Measurements from ENCODE around the gene CDK19.
"Not testable (repeated sequence)": the region's sequence is repeated elsewhere in the genome, so short reads cannot be mapped to it uniquely, and the experiment has no call there.

Gene CDK19

GRCh38 chr6:110617057-110617456 is 198.2 kb downstream of the CDK19 start:
- no peak for DNase-seq

GRCh38 chr6:110615722-110616121 is 199.5 kb downstream of the CDK19 start:
- DNase-seq, result no peak

GRCh38 chr6:110614586-110614985 is 200.7 kb downstream of the CDK19 start:
- DNase-seq, result no peak

- no peak for DNase-seq
Observed at GRCh38 chr6:110614106-110614505, 201.2 kb downstream of the CDK19 start.

GRCh38 chr6:110613356-110613755 is 201.9 kb downstream of the CDK19 start:
- no peak for DNase-seq

GRCh38 chr6:110612298-110612697 is 203.0 kb downstream of the CDK19 start:
- DNase-seq, result no peak

GRCh38 chr6:110609101-110609500 is 206.2 kb downstream of the CDK19 start:
- no peak for DNase-seq

GRCh38 chr6:110608151-110608550 is 207.1 kb downstream of the CDK19 start:
- DNase-seq, result no peak

- no peak for DNase-seq
Observed at GRCh38 chr6:110606151-110606550, 209.1 kb downstream of the CDK19 start.

GRCh38 chr6:110600640-110601039 is 214.6 kb downstream of the CDK19 start:
- not testable (repeated sequence) for DNase-seq

GRCh38 chr6:110597761-110598160 is 217.5 kb downstream of the CDK19 start:
- no peak for DNase-seq

- no peak for DNase-seq
Observed at GRCh38 chr6:110596354-110596753, 218.9 kb downstream of the CDK19 start.

- no peak for DNase-seq
Observed at GRCh38 chr6:110595112-110595511, 220.2 kb downstream of the CDK19 start.

GRCh38 chr6:110593637-110594036 is 221.6 kb downstream of the CDK19 start:
- no peak for DNase-seq

- DNase-seq, result no peak
Observed at GRCh38 chr6:110592765-110593164, 222.5 kb downstream of the CDK19 start.

GRCh38 chr6:110590821-110591351 is 224.4 kb downstream of the CDK19 start:
- no peak for DNase-seq

- DNase-seq, result no peak
Observed at GRCh38 chr6:110589865-110590513, 225.3 kb downstream of the CDK19 start.

- no peak for DNase-seq
Observed at GRCh38 chr6:110587328-110587727, 227.9 kb downstream of the CDK19 start.

- no peak for DNase-seq
Observed at GRCh38 chr6:110581679-110582078, 233.6 kb downstream of the CDK19 start.

- not testable (repeated sequence) for DNase-seq
Observed at GRCh38 chr6:110577596-110578167, 237.6 kb downstream of the CDK19 start.

GRCh38 chr6:110575925-110576463 is 239.3 kb downstream of the CDK19 start:
- no peak for DNase-seq

GRCh38 chr6:110574817-110575216 is 240.5 kb downstream of the CDK19 start:
- DNase-seq, result no peak

- DNase-seq, result no peak
Observed at GRCh38 chr6:110573537-110573936, 241.7 kb downstream of the CDK19 start.

GRCh38 chr6:110573136-110573535 is 242.1 kb downstream of the CDK19 start:
- DNase-seq, result no peak
